ENCODE measurements around the gene ETV3L. TPM values are rescaled to one million over a fixed set of nuclear protein-coding genes. Genes with fewer than 3 reads are reported as not detected.
"Not testable (repeated sequence)": the region's sequence is repeated elsewhere in the genome, so short reads cannot be mapped to it uniquely, and the experiment has no call there.

ETV3L gene
- polyA plus RNA-seq, 2 donors: not detected

DNA sequence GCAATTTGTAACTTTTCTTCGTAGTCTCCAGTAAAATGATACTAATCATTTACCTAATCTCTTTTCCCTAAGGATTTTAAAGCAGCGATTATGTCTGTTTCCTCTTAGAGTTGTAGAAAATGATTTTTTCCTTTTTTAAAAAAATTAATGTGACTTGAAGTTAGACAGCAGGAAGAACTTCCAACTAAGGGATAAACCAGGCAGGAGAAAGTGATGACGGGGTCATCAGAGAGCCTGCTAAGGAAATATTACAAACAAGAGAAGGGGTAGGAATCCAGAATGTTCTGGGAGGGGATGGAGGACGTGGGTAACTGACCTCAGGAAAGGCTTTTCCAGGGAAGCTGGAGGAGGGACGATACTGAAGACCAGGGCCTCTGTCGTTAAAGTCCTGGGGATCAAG lies 8.8 kb upstream of the ETV3L start:
- WGBS, 2 donors: 72 to 76% methylated on average over 6 of the region's 6 CpGs

DNA sequence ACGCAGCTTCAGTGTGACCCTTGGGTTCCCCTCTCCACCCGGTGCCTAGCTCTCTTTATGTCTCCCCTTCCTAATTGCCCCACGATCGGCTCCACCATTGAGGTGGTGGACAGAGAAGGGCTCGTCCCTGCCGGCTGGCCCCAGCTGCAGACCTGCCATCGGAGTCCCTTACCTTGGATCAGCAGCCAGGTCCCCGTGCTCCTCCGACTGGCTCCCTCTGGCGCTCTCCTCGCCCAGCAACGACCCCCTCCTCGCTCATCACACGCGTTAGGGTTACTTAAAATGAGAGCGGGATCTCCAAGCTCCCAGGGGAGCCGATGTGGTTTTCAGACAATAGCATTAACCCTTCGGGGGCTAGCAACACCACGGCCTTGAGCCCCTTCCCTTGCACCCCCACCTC lies 8.1 kb upstream of the ETV3L start:
- Histone ChIP-seq H3K4me3 (ENCODE audit: low read depth in 1 of 2, low read length in 2 of 2) (no peak overlapping the region), H3K27ac (ENCODE audit: low read depth in 2 of 2, low read length in 1 of 2) (no peak overlapping the region), H3K36me3 (ENCODE audit: control insufficient read depth in 2 of 2, insufficient read depth in 2 of 2, low read length in 1 of 2) (no peaks in the 10 kb centered on the region), H3K27me3 (ENCODE audit: control insufficient read depth in 1 of 2, insufficient read depth in 2 of 2, low read length in 2 of 2) (no peaks in the 10 kb centered on the region), H3K9me3 (ENCODE audit: control insufficient read depth in 2 of 2, insufficient read depth in 1 of 2, low read depth in 1 of 2, low read length in 1 of 2) (no peaks in the 10 kb centered on the region), H3K4me1 (ENCODE audit: control insufficient read depth in 2 of 2, insufficient read depth in 2 of 2, low read length in 1 of 2) (no peaks in the 10 kb centered on the region)
- 50 to 51% methylated on average over 19 of the region's 19 CpGs for WGBS, 2 donors

More for the DNA sequence above, 8.8 kb upstream of the ETV3L start:
- Histone ChIP-seq H3K36me3 (ENCODE audit: control insufficient read depth in 2 of 2, insufficient read depth in 2 of 2, low read length in 1 of 2) (no peaks in the 10 kb centered on the region), H3K4me1 (ENCODE audit: control insufficient read depth in 2 of 2, insufficient read depth in 2 of 2, low read length in 1 of 2) (no peaks in the 10 kb centered on the region), H3K27me3 (ENCODE audit: control insufficient read depth in 1 of 2, insufficient read depth in 2 of 2, low read length in 2 of 2) (no peaks in the 10 kb centered on the region), H3K27ac (ENCODE audit: low read depth in 2 of 2, low read length in 1 of 2) (no peak overlapping the region), H3K4me3 (ENCODE audit: low read depth in 1 of 2, low read length in 2 of 2) (no peak overlapping the region), H3K9me3 (ENCODE audit: control insufficient read depth in 2 of 2, insufficient read depth in 1 of 2, low read depth in 1 of 2, low read length in 1 of 2) (no peaks in the 10 kb centered on the region)

DNA sequence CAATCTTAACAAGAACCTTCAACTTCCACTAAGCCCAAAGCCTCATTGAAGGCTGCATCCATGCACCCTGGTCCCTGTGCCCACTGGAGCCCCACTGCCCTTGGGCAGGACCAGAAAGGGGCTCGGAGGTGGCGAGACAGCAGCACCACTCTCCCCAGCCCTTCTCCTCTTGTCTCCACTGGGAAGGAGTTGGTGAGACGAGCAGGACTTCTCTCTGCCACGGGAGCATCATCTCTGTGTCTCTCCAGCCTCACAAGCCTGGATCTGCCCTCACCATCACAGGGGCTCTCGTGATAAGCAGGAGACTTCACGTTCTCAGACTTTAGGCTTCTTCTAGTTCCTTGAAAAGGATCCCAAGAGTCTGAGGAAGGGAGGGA lies 7.2 kb upstream of the ETV3L start:
- H3K4me1 ChIP-seq (ENCODE audit: control insufficient read depth in 2 of 2, insufficient read depth in 2 of 2, low read length in 1 of 2): no peaks in the 10 kb centered on the region
- no peak overlapping the region for H3K4me3 ChIP-seq (ENCODE audit: low read depth in 1 of 2, low read length in 2 of 2)
- no peak overlapping the region for H3K27ac ChIP-seq (ENCODE audit: low read depth in 2 of 2, low read length in 1 of 2)
- no peaks in the 10 kb centered on the region for H3K36me3 ChIP-seq (ENCODE audit: control insufficient read depth in 2 of 2, insufficient read depth in 2 of 2, low read length in 1 of 2)
- WGBS, 2 donors: 65 to 67% methylated on average over 6 of the region's 6 CpGs
- H3K9me3 ChIP-seq (ENCODE audit: control insufficient read depth in 2 of 2, insufficient read depth in 1 of 2, low read depth in 1 of 2, low read length in 1 of 2): no peaks in the 10 kb centered on the region
- no peaks in the 10 kb centered on the region for H3K27me3 ChIP-seq (ENCODE audit: control insufficient read depth in 1 of 2, insufficient read depth in 2 of 2, low read length in 2 of 2)

DNA sequence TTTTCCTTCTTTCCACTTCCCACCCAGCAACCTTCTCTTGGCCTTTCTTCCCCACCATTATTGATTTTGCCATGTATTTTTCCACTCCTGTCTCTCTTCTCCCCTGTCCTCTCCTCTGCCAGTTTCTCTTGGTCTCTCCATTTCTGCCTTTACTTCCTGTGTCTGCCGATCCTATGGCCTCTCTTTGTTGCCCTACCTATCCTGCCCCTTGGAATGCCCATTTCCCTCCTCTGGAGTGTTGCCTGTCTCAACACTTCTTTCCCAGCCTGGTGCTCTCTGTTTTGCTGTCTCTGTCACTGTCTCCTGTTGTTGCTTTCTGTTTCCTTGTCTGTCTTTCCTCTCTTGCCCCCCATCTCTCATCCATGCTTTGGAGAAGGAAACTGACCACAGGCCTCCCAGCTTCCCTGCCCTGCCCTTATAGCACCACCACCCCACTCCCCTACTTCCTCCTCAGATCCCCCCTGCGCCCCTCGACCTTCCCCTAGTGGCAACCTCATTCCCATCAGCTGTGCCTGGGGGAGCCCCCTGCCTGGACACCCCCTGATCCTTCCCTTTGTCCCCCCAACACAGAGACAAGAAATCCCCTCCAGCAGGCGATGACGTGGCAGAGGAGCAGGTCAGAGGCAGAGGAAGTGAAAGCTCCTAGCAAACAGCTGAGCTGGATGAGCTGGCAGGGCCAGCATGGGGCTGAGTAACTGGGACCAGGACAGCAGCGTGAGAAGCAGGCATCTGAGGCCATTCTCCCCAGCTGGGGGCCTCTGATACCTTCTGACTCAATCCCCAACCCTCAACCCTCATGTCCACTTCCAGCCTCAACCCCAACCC lies 6.6 kb upstream of the ETV3L start:
- Histone ChIP-seq H3K4me3 (ENCODE audit: low read depth in 1 of 2, low read length in 2 of 2) (no peak overlapping the region), H3K27ac (ENCODE audit: low read depth in 2 of 2, low read length in 1 of 2) (no peak overlapping the region), H3K27me3 (ENCODE audit: control insufficient read depth in 1 of 2, insufficient read depth in 2 of 2, low read length in 2 of 2) (no peaks in the 10 kb centered on the region), H3K36me3 (ENCODE audit: control insufficient read depth in 2 of 2, insufficient read depth in 2 of 2, low read length in 1 of 2) (no peaks in the 10 kb centered on the region), H3K9me3 (ENCODE audit: control insufficient read depth in 2 of 2, insufficient read depth in 1 of 2, low read depth in 1 of 2, low read length in 1 of 2) (no peaks in the 10 kb centered on the region), H3K4me1 (ENCODE audit: control insufficient read depth in 2 of 2, insufficient read depth in 2 of 2, low read length in 1 of 2) (no peaks in the 10 kb centered on the region)
- 52 to 56% methylated on average over 6 of the region's 6 CpGs for WGBS, 2 donors

DNA sequence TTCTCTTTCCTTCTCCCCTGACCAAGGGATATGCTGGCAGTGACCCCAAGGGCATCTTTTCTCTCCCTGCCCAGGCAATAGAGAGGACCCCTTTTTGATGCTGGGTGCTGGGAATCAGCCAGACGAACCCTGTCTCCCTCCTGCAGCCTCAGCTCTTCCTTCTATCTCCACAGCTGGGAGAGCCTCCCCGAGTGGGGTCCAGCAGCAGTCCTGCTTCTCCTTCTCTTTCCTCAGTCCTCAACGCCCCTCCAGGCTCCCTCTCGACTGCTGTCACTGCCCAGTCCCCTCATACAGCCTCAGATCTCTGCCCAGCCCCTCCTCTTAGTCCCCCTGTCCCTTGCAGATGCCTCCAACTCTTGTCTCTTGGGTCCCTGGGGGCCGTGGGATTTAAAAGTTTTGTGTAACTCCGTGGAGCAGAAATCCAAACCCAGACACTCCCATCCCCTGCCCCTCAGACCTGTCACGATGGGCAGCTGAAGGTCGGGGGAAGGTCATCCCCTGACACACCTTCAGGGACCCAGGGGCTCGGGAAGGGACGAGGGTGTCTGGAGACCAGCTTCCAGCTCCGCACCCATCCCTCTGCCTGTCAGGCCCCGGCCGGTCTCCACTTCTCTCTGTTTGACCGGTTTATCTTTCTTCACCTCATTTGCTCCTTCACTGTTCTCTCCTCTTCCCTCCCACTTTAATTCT lies 5.8 kb upstream of the ETV3L start:
- H3K27me3 ChIP-seq (ENCODE audit: control insufficient read depth in 1 of 2, insufficient read depth in 2 of 2, low read length in 2 of 2): no peaks in the 10 kb centered on the region
- no peak overlapping the region for H3K27ac ChIP-seq (ENCODE audit: low read depth in 2 of 2, low read length in 1 of 2)
- no peaks in the 10 kb centered on the region for H3K36me3 ChIP-seq (ENCODE audit: control insufficient read depth in 2 of 2, insufficient read depth in 2 of 2, low read length in 1 of 2)
- WGBS, 2 donors: 62 to 71% methylated on average over 14 of the region's 14 CpGs
- H3K4me1 ChIP-seq (ENCODE audit: control insufficient read depth in 2 of 2, insufficient read depth in 2 of 2, low read length in 1 of 2): no peaks in the 10 kb centered on the region
- H3K9me3 ChIP-seq (ENCODE audit: control insufficient read depth in 2 of 2, insufficient read depth in 1 of 2, low read depth in 1 of 2, low read length in 1 of 2): no peaks in the 10 kb centered on the region
- no peak overlapping the region for H3K4me3 ChIP-seq (ENCODE audit: low read depth in 1 of 2, low read length in 2 of 2)

DNA sequence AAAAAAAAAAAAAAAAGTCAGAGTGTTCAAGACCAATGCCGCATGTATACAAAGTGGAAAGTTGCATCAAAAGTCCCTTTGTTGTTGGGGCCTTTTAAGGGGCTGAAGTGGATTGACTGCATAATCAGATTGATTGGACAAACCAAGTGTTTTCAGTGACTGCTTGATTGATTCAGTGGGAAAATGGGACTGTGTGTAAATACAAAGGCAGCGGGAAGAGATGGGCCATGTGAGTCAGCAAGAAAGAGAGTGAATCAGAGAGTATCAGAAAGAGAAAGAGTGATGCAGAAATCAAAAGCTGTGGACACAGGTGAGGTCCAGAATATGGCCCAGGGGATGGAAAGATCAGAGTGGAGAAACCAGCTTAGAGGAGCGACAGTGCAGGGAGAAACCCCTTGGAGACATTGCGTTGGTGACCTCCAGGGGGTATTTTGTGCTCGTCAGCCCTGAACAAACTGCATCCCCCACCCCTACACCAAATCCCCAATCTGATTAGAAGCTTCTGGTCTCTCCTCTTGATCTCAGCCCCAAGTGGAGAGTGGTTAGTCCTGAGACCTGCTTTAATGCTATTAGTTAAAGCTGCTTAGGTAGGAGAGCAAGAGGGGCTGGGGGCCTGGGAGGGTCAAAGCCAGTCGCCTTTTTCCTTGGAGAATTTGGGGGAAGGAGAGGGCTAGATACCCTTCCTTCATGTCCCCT lies 5.1 kb upstream of the ETV3L start:
- Histone ChIP-seq H3K36me3 (ENCODE audit: control insufficient read depth in 2 of 2, insufficient read depth in 2 of 2, low read length in 1 of 2) (no peaks in the 10 kb centered on the region), H3K4me1 (ENCODE audit: control insufficient read depth in 2 of 2, insufficient read depth in 2 of 2, low read length in 1 of 2) (no peaks in the 10 kb centered on the region), H3K27ac (ENCODE audit: low read depth in 2 of 2, low read length in 1 of 2) (no peak overlapping the region), H3K9me3 (ENCODE audit: control insufficient read depth in 2 of 2, insufficient read depth in 1 of 2, low read depth in 1 of 2, low read length in 1 of 2) (no peaks in the 10 kb centered on the region), H3K27me3 (ENCODE audit: control insufficient read depth in 1 of 2, insufficient read depth in 2 of 2, low read length in 2 of 2) (no peaks in the 10 kb centered on the region), H3K4me3 (ENCODE audit: low read depth in 1 of 2, low read length in 2 of 2) (no peak overlapping the region)
- WGBS, 2 donors: 82 to 83% methylated on average over 6 of the region's 6 CpGs

DNA sequence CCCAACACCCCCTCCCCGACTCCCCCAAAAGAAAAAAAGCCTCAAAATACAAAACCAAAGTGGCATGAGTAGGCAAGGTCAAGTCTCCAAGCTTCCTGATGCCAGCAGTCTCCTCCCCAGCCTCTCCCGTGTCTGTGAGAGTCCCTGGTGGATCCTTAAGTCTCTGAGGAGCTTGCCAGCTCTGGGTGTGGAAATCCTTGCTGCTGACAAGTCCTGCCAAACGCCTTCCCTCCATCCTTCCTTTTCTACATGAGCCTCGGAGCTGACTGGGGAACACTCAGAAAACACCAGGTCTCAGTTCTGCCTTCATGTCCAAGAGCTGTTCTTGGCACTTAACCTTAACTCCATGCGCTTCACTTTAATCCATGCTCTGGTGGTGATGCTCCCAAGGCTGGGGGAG lies 3.7 kb upstream of the ETV3L start:
- Histone ChIP-seq H3K9me3 (ENCODE audit: control insufficient read depth in 2 of 2, insufficient read depth in 1 of 2, low read depth in 1 of 2, low read length in 1 of 2) (no peaks in the 10 kb centered on the region), H3K4me3 (ENCODE audit: low read depth in 1 of 2, low read length in 2 of 2) (no peak overlapping the region), H3K4me1 (ENCODE audit: control insufficient read depth in 2 of 2, insufficient read depth in 2 of 2, low read length in 1 of 2) (no peaks in the 10 kb centered on the region), H3K27me3 (ENCODE audit: control insufficient read depth in 1 of 2, insufficient read depth in 2 of 2, low read length in 2 of 2) (no peaks in the 10 kb centered on the region), H3K27ac (ENCODE audit: low read depth in 2 of 2, low read length in 1 of 2) (no peak overlapping the region), H3K36me3 (ENCODE audit: control insufficient read depth in 2 of 2, insufficient read depth in 2 of 2, low read length in 1 of 2) (no peaks in the 10 kb centered on the region)
- 56 to 57% methylated on average over 5 of the region's 5 CpGs for WGBS, 2 donors

DNA sequence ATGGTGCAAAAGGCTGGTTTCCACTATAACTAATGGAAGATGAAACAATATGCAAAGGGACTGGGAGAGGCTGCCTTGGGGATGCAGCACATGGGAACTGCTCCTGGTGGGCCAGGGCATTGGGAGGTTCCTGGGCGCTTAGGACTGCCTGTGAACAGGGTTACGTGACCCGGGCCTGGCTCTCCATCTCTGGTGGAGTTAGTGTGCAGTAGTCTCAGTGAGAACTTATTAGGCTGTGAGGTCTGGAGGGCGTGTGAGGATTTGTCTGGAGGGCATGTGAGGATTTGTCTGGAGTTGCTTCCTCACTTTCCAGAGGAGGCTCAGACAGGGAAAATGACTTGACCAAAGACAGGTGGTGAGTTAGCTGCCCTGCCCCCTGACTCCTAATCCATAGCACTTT lies 1.5 kb upstream of the ETV3L start:
- Histone ChIP-seq H3K36me3 (ENCODE audit: control insufficient read depth in 2 of 2, insufficient read depth in 2 of 2, low read length in 1 of 2) (no peaks in the 10 kb centered on the region), H3K9me3 (ENCODE audit: control insufficient read depth in 2 of 2, insufficient read depth in 1 of 2, low read depth in 1 of 2, low read length in 1 of 2) (no peaks in the 10 kb centered on the region), H3K4me1 (ENCODE audit: control insufficient read depth in 2 of 2, insufficient read depth in 2 of 2, low read length in 1 of 2) (no peaks in the 10 kb centered on the region), H3K27me3 (ENCODE audit: control insufficient read depth in 1 of 2, insufficient read depth in 2 of 2, low read length in 2 of 2) (no peaks in the 10 kb centered on the region), H3K27ac (ENCODE audit: low read depth in 2 of 2, low read length in 1 of 2) (no peak overlapping the region), H3K4me3 (ENCODE audit: low read depth in 1 of 2, low read length in 2 of 2) (no peak overlapping the region)
- 79 to 88% methylated on average over 4 of the region's 4 CpGs for WGBS, 2 donors

DNA sequence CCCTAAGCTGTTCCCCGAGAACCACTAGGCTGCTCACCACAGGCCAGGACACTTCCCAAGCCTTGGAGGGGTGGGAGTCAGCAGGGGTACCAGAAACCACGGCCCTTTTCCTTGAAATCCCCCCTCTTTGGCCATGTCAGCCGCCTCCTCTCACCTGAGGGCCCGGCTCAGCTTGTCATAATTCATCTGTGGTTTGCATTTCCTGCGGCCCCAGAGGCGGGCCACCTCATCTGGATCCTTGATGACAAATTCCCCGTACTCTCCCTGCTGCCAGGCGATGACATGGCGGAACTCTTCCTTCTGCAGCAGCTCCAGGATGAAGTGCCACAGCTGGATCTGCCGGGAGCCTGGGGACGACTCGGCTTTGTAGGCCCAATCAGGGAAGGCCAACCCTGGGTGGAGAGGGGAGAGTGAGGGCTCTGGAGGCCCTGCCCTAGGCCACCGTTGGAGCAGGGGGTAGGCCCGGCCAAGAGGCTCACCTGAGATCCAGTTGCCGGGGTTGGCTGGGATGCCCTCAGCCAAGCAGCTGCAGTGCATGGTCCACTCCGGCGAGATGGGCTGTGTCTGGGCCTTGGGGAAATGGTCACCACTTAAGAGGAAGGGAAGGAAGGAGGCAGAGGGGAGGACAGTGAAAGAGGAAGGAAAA lies 498 bp downstream of the ETV3L start:
- H3K27ac ChIP-seq (ENCODE audit: low read depth in 2 of 2, low read length in 1 of 2); H3K36me3 ChIP-seq (ENCODE audit: control insufficient read depth in 2 of 2, insufficient read depth in 2 of 2, low read length in 1 of 2); H3K4me3 ChIP-seq (ENCODE audit: low read depth in 1 of 2, low read length in 2 of 2); H3K4me1 ChIP-seq (ENCODE audit: control insufficient read depth in 2 of 2, insufficient read depth in 2 of 2, low read length in 1 of 2); H3K9me3 ChIP-seq (ENCODE audit: control insufficient read depth in 2 of 2, insufficient read depth in 1 of 2, low read depth in 1 of 2, low read length in 1 of 2); H3K27me3 ChIP-seq (ENCODE audit: control insufficient read depth in 1 of 2, insufficient read depth in 2 of 2, low read length in 2 of 2): not testable (repeated sequence)
- 84 to 86% methylated on average over 12 to 16 of the region's 17 CpGs for WGBS, 2 donors

All from esophagus (tissue), 2 donors.